ENCODE data around the gene MGRN1. TPM values are rescaled to one million over a fixed set of nuclear protein-coding genes. Genes with fewer than 3 reads are reported as not detected.

MGRN1 gene
- polyA plus RNA-seq, 1 donor from 2014 or later = 35.9 TPM

GRCh38 chr16:4618645-4619418 is 5.8 kb upstream of the MGRN1 start:
- no peak overlapping the region for H3K27ac ChIP-seq (ENCODE audit: low read length)
- H3K36me3 ChIP-seq (ENCODE audit: insufficient read depth, low read length) = no peaks in the 10 kb centered on the region
- H3K9me2 ChIP-seq (ENCODE audit: insufficient read depth, low read length) = no peaks in the 10 kb centered on the region
- no peak overlapping the region for H3K4me2 ChIP-seq (ENCODE audit: low read length)
- H3K9me3 ChIP-seq (ENCODE audit: low read length) = no peaks in the 10 kb centered on the region
- H4K20me1 ChIP-seq (ENCODE audit: insufficient read depth) = no peaks in the 10 kb centered on the region
- peaks cover 5% of the 10 kb centered on the region for H3K79me2 ChIP-seq (replicated peaks; ENCODE audit: insufficient read depth, low read length)
- no peak overlapping the region for H3K9ac ChIP-seq (ENCODE audit: low read length)
- H2AFZ ChIP-seq (ENCODE audit: low read depth, low read length) = no peak overlapping the region
- TF ChIP-seq EZH2 (IDR thresholded peaks at IDR 0.05; ENCODE audit: borderline replicate concordance, insufficient read depth, low read length, poor library complexity, severe bottlenecking) = no peak
- TF ChIP-seq POLR2AphosphoS5 (IDR thresholded peaks at IDR 0.05) = no peak
- TF ChIP-seq MXI1 (conservative IDR thresholded peaks at IDR 0.05; ENCODE audit: poor library complexity, severe bottlenecking) = no peak
- TF ChIP-seq, protein P1, sequence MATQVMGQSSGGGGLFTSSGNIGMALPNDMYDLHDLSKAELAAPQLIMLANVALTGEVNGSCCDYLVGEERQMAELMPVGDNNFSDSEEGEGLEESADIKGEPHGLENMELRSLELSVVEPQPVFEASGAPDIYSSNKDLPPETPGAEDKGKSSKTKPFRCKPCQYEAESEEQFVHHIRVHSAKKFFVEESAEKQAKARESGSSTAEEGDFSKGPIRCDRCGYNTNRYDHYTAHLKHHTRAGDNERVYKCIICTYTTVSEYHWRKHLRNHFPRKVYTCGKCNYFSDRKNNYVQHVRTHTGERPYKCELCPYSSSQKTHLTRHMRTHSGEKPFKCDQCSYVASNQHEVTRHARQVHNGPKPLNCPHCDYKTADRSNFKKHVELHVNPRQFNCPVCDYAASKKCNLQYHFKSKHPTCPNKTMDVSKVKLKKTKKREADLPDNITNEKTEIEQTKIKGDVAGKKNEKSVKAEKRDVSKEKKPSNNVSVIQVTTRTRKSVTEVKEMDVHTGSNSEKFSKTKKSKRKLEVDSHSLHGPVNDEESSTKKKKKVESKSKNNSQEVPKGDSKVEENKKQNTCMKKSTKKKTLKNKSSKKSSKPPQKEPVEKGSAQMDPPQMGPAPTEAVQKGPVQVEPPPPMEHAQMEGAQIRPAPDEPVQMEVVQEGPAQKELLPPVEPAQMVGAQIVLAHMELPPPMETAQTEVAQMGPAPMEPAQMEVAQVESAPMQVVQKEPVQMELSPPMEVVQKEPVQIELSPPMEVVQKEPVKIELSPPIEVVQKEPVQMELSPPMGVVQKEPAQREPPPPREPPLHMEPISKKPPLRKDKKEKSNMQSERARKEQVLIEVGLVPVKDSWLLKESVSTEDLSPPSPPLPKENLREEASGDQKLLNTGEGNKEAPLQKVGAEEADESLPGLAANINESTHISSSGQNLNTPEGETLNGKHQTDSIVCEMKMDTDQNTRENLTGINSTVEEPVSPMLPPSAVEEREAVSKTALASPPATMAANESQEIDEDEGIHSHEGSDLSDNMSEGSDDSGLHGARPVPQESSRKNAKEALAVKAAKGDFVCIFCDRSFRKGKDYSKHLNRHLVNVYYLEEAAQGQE (IDR thresholded peaks at IDR 0.05; ENCODE audit: borderline replicate concordance) = no peak
- no peak for TF ChIP-seq CTCF (IDR thresholded peaks at IDR 0.05; ENCODE audit: poor library complexity, severe bottlenecking)
- H3K27me3 ChIP-seq (ENCODE audit: insufficient read depth, low read depth, low read length) = no peaks in the 10 kb centered on the region
- no peaks in the 10 kb centered on the region for H3F3A ChIP-seq (ENCODE audit: insufficient read depth, low read length, poor library complexity, severe bottlenecking)
- H3K4me3 ChIP-seq (ENCODE audit: low read length) = no peak overlapping the region

DNA sequence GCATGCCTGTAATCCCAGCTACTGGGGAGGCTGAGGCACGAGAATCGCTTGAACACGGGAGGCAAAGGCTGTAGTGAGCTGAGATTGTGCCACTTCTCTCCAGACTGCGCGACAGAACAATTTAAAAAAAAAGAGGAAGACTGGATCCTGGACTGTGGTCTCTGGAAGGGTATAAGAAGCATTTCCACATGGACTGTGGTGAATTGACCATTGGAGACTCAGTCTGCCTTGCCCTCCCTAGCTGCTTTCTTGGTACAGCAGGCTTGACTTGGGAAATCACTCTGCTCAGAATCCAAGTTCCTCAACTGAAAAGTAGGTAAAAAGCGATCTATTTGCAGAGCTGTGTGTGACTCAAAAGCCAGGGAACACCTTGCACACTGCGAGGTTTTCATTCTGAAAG is 1.0 kb upstream of the MGRN1 start:
- Histone ChIP-seq H3F3A (ENCODE audit: insufficient read depth, low read length, poor library complexity, severe bottlenecking) (no peaks in the 10 kb centered on the region), H4K20me1 (ENCODE audit: insufficient read depth) (no peaks in the 10 kb centered on the region), H3K79me2 (replicated peaks; ENCODE audit: insufficient read depth, low read length) (peaks cover 31% of the 10 kb centered on the region), H3K27ac (ENCODE audit: low read length) (no peak overlapping the region), H3K9me2 (ENCODE audit: insufficient read depth, low read length) (no peaks in the 10 kb centered on the region), H3K9me3 (ENCODE audit: low read length) (no peaks in the 10 kb centered on the region), H3K9ac (ENCODE audit: low read length) (no peak overlapping the region), H3K27me3 (ENCODE audit: insufficient read depth, low read depth, low read length) (no peaks in the 10 kb centered on the region), H3K36me3 (ENCODE audit: insufficient read depth, low read length) (no peaks in the 10 kb centered on the region), H2AFZ (ENCODE audit: low read depth, low read length) (no peak overlapping the region), H3K4me2 (ENCODE audit: low read length) (no peak overlapping the region), H3K4me3 (ENCODE audit: low read length) (no peak overlapping the region)
- TF ChIP-seq EZH2 (IDR thresholded peaks at IDR 0.05; ENCODE audit: borderline replicate concordance, insufficient read depth, low read length, poor library complexity, severe bottlenecking) (no peak), EP300 (conservative IDR thresholded peaks at IDR 0.05; ENCODE audit: poor library complexity, severe bottlenecking) (no peak), MXI1 (conservative IDR thresholded peaks at IDR 0.05; ENCODE audit: poor library complexity, severe bottlenecking) (no peak), POLR2AphosphoS5 (IDR thresholded peaks at IDR 0.05) (no peak), TAF1 (IDR thresholded peaks at IDR 0.05; ENCODE audit: low read depth) (no peak), SMC3 (conservative IDR thresholded peaks at IDR 0.05; ENCODE audit: poor library complexity) (no peak), RAD21 (conservative IDR thresholded peaks at IDR 0.05) (no peak), CTCF (IDR thresholded peaks at IDR 0.05; ENCODE audit: poor library complexity, severe bottlenecking) (no peak)
- TF ChIP-seq, protein P1 (IDR thresholded peaks at IDR 0.05; ENCODE audit: borderline replicate concordance) = no peak

Data from neural cell (in vitro differentiated cells).